AG20443 (cell line): Measurements from ENCODE around the gene CHRNE.

Source experiments
- DNase-seq: peaks from one replicate; pipeline ENCODE4 v3.0.0; 2012; ENCODE audit warnings: low spot score, mixed read lengths

The CHRNE gene

DNA sequence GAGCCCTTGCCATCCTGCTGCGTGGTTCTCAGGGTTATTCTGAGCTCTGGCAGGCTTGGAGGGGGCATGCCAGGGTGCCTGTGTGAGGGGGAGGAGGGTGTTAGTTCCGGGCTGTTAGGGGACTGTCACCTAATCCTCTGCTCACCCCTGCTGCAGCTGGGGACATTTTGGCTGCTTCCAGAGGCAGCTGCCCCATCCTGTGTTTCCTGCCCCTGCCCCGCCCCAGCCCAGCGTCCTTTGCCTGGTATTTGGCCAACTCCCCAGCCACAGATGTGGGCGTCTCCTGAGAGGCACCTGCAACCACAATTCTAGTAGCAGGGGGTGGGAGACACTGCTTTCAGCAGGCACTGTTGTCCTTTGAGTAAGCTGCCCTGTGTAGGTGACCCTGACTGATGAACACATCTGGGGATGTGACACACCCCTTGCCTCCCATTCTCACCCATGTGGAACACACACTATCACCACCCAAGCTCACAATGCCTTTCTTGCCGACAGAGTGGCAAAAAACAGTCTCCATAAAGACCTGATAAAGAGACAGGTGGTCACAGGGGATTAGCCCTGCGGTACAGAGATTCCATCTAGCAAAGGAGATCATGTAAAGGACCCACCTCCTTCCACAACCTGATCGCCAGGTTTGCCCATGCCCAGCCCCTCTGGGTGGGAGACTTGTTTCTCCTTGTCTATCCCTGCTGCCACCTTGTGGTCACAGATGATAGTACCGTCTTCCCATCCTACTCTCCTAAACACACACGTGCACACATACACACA is at the start of gene CHRNE:
CHRNE (minus strand) TSS at position 48 of the 768 bp plus-strand sequence; CDS start at position 13, 35 bp downstream.
- DNase-seq, result peak; percentile 53

DNA sequence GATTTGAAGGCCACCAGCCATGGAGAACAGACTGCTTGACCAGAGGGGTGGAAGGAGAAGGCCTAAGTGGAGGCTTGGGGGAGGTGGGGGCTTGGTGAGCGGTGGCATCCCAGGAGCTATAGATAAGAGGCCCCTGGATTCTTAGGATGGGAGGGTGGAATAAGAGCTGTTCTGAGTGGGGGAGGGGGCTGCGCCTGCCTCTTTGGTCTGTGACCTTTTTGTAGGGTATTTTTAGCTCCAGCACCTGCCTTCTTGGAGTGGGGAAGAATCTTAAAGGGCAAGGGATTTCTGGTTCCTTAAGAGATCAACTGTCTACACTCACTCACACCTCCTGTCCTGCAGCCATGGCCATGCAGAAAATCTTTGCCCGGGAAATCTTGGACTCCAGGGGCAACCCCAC is 48.6 kb upstream of the CHRNE start:
- no peak for DNase-seq

DNA sequence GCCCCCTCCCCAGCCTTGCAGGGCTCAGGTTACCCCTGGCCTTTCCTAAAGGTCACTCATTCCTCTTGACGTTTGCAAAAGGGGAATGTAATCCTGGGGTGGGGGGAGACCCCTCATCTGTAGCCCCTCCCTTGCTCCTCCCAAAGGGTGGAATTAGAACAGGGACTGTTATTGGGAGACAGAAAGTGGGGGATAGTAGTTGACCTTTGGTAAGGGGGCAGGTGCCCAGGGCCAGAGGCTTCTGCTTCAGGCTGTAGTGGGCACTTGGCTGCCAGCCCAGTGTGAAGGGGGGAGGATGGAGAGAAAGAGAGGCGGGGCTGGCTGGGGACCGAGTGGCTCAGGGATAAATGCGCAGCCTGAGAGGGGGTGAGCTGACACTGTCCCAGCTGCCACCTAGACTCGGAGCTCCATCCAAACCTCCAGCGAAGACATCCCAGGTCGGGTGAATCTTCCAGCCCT is 47.9 kb upstream of the CHRNE start, which contains the start of gene ENO3:
ENO3 (plus strand) TSS at position 374 of the 459 bp plus-strand sequence. CDS start 711 bp downstream, outside the sequence.
- DNase-seq, result no peak

DNA sequence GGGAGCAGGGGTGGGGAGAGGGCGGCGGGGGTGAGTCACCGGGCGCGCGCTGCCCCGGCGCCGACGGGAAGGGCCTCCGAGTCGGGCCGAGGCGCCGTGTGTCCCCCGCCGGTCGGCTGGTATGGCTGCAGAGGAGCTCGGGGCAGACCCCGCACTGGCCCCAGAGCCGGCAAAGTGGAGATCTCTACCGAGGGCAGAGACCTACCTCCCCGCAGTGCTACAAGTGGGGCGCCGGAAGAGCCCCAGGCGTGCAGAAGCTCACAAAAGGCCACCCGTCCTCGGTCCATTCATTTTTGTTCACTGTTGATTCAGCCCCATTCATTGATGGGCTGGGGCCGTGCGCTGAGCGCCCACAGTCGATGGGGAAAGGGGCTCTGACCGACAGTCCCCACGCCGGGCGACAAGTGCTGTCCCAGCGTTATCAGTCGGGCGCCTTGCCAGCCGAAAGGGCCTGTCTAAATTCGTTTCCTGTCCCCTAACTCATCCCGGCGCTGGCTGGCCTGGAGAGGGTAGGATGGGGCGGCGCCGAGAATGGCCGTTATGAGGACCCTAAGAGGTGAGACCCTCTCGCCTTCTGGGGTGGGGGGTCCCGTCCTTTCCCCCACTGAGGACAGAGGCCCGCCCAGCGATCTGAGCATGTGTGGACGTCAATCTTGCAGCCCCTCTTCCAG is 47.3 kb upstream of the CHRNE start:
- DNase-seq, result no peak

DNA sequence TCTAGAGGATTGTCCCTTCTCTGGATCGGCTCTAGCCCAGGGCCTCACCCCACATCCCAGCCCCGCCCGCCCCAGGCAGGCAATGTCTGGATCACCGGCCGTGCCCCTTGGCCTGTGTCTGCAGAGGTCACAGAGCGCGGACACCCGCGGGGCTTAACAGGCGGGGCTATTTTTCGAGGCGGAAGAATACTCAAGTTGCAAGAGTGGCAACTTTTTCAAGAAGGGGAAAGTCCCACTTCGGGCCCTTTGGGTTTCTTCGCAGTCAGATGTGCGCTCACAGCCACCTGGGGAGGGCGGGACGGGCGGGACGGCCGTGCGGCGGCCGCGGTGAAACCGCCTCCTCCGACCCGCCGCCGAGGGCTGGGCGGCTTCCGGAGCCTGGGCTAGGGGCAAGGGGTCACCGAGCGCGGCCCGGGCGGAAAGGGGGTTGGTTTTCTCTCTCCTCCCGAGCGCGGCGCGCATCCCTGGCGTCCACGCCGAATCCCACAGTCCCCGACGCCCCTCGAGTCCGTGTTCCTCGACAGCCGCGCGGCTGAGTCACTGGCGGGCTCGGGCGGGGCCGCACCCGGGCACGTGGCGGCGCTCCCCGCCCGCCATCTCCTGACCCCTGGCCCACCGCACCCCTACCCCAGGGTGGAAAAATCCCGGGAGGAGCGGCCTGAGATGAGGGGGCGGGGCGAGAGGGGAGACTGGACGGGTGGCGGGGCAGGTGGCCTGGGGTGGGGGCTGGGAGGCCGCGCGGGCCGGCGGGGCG is 46.6 kb upstream of the CHRNE start:
- peak; percentile 76 for DNase-seq

DNA sequence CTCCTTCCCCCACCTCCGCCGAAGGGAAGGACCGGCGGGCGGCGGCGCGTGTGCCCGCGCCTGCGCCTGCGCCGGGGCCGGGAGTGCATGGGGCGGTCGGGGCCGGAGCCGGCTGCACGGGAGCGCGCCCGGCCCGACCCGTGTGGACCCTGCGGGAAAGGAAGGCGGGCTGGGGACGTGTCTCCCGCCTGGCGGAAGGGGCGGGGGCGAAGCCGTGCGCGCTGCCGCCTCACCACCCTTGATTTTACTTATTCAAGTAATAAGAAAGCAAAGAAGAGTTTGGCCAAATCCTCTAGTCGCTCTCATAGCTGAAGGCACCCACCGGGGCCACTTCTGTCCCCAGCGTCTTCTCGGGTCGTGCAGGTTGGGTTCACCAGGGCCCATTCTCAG is 46.0 kb upstream of the CHRNE start:
- DNase-seq, result peak; percentile 96

DNA sequence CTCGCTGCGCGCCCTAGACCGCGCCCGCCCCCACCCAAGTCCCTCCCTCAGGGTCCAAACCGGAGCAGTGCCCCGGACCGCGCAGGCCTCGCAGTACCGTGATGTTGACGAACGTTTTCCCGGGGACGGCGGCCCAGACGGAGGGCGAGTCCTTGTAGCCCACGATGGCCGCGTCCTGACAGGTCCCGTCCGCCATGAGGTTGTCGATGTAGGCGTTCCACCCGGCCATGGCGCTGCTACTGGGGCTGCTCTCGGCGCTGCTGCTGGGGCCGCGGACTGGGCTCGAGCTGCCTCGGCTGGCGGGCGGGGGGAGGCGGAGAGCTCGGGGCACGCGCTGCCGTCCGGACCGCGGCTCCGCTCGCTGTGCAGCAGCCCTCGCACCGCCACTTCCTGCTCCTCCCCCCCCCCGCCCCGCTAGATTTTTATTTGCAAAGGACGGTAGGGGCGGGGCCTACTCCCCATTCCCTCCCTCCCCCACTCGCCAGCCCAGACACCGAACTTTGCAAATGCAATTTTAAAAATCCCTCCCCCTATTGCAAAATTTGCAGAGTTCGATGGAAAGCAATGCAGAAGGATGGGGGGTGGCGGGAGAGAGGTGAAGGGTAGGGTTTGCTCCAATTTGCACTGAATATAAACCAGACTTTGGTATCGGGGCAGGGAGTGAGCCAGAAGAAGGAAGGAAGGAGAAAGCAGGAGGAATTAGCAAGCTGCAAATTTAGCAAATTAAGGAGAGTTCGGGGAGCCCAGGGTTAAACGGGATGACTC is 45.5 kb upstream of the CHRNE start, which contains the start of gene PFN1:
PFN1 (minus strand) TSS at position 365 of the 765 bp plus-strand sequence; CDS start at position 229, 136 bp downstream.
- peak; percentile 93 for DNase-seq

DNA sequence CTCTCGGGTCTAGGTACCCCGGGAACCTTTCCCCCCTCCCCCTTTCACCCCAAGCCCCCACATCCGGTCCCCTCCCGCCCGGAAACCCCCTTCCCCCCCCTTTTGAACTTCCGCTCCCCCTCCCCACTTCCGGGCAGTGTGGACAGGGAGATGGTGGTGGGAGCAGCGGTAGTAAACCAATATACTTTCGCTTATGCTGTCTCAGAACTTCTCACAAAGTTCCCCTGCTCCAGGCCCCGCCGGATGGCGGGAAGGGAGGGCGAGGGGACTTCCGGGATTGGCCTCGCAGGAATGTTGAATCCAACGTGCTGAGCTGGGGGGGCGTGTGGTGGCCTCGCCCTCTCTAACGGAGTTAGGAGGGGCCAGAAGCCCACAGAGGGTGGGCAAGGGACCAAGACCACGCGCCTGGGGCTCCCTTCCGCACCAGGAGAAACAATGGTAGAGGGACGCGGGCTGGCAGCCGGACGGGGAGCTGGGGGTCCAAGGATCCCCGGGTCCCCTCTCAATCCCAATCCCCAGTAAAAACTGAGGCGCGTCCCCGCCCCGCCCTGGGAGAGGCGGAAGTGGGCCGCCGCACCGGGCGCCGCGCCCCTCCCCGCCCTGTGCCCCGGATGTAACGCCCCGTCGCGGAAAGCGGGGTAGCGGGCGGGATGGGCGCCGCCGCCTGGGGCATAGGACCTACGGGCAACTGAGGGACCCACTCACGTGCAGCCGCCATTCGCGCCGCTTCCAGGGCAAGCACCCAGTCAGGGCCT is 44.7 kb upstream of the CHRNE start:
- DNase-seq, result peak; percentile 54

DNA sequence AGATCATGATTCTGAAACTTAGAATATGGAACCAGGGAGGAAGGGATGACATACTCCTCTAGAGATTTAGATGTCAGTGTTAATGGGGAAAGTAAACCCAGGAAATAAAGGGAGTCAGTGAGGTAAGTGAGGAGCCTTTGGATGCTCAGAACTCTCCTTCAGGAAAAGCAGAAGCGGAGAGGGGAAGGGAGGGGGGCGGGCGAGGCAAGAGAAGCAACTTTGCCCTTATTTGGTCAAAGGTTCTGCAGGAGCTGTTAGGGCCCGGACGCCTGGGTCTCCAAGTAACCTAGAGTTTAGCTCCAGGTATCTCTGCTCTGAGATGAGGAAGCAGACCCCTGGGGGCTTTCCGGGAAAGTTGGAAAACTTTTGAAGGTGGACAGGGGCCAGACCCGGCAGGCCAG is 44.1 kb upstream of the CHRNE start:
- DNase-seq, result no peak

DNA sequence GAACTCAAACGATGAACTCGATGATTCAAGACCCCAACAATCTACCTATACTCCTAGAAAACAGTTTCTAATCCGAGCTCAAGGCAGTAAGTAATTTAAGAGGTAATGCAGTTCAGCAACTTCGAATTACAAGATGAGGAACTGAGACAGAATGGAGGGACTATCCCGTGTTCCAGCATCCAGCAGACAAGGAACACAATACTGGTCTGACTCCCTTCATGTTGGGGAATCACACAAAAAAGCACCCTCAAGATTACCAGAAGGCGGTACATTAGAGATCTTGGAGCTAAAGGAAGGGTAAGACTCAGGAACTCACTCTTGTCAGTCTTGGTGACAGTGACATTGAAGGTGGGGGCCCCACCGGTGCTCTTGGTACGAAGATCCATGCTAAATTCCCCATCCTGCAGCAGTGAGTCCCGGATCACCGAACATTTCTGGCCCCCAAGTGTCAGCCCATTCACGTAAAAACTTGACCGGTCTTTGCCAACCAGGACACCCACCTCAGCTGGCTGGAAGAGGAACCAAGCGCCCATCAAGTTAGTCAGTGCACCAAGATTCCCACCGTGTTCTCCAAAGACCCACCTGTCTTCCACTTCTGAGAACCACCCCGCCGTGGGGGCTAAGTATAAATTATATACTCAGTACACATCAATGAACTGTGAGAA is 43.5 kb upstream of the CHRNE start:
- DNase-seq, result no peak

DNA sequence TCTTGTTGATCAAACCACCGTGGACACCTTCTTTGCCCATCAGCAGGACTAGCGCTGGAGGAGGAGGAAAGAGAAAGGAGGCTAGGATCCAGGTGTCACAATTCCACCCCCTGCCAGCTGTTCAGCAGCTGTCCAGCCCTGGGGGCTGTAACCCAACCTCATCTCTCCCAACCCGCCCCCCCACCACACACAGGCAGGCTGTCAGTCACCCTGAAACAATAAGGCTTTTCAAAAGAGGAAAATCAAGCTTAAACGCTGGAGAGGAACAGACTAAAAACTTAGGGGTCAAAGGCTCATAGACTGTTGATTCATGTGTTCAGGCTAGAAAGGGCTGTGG is 43.0 kb upstream of the CHRNE start:
- no peak for DNase-seq

DNA sequence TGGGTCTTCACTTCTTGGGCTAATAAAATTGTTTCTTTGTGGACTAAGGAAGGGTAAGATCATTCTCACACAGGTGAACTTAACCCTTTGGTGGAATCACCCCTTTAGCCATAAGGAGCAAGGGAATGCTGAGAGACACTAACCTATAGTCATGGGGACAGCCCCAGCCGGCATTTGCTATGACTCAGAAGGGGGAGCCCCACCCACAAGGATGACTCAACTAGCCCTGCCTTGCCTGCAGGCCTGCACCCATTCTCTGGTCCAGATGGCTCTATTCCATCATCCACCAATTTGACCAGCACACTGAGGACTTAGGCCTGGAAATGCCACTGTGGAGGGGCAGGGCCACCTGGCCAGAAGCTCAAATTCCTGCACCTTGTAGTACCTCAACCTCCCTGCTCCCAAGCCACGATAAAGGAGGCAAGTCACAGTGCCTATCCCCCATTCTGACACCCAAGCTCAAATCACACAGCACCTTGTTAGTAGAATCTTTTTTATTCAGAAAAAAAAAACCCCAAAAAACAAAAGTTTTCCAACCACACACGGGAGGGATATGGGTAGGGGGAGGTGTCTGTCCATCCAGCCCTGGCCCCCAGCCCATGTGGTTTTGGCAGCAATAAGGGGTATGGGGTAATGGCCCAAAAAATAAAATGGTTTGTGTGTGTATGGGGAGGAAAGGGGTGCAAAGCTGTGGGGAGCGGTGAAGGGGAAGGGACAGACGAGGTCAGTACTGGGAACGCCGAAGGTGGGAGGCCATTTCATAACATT is 42.5 kb upstream of the CHRNE start:
- peak; percentile 91 for DNase-seq

DNA sequence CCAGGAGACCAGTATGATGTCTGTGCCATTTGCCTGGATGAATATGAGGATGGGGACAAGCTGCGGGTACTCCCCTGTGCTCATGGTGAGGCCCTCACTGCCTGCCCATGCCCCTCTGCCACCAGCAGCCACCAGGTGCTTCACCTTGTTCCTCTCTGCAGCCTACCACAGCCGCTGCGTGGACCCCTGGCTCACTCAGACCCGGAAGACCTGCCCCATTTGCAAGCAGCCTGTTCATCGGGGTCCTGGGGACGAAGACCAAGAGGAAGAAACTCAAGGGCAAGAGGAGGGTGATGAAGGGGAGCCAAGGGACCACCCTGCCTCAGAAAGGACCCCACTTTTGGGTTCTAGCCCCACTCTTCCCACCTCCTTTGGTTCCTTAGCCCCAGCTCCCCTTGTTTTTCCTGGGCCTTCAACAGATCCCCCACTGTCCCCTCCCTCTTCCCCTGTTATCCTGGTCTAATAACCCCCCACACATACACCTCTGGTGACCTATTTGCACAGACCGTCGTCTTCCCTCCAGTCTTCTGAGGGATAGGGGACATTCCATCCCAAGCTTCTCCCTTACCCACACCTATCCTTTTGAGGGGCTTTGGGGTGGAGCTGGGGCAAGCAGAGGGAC is 41.8 kb upstream of the CHRNE start:
- DNase-seq, result no peak

DNA sequence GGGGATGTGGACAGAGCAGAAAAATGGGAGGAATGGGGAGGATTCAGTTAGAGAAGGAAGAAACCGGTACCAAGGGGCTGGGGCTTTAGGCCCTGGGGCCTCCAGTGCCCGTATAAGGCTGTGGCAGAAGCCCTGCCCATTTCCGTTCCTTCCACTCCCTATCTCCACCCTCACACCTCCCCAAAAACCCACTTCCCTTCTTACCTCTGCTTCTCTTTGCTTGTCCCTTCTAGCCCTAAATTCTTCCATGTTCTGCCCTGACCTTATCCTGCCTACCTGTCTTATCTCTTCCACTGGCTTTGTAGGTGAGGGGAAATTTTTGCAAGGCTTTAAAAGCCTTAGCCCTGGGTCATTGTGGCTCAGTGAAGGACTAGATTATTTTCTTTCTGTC is 41.3 kb upstream of the CHRNE start:
- no peak for DNase-seq

DNA sequence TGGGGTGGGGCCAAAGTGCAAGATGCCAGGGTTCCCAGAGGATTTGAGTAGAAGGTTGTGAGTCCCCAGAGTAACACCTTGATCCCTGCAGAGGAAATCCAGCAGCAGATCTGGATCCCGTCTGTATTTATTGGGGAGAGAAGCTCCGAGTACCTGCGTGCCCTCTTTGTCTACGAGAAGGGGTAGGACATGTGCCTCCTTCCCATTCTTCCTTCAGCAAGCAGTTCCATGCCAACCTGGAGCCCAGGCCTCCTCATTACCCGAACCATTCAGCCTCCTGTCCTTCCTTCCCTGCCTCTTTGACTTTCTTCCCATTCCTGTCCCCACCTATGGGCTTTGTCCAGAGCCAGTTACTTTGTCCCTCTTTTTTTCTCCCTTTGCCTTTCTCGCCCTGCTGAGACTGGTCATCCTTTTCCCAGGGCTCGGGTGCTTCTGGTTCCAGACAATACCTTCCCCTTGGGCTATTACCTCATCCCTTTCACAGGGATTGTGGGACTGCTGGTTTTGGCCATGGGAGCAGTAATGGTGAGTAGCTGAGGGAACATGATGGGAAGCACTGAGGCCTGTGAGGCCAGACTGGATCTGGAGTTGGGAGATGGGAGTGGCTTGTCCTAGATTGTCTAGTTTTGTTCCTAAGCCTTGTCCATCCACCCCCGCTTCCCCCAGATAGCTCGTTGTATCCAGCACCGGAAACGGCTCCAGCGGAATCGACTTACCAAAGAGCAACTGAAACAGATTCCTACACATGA is 40.0 kb upstream of the CHRNE start:
- DNase-seq, result no peak

DNA sequence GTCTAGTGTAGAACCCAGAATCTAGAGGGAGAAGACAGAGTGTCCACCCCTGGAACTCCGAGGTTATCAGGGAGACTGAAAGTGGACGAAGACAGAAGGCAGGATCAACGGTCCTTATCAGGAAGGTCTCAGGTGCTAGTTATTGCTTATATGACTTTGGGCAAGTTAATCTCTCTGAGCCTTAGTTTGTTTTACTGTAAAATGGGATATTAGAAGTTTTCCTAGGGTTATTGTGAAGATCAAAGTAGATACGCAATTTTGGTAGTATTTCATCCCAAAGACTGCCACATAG is 38.4 kb upstream of the CHRNE start:
- no peak for DNase-seq

DNA sequence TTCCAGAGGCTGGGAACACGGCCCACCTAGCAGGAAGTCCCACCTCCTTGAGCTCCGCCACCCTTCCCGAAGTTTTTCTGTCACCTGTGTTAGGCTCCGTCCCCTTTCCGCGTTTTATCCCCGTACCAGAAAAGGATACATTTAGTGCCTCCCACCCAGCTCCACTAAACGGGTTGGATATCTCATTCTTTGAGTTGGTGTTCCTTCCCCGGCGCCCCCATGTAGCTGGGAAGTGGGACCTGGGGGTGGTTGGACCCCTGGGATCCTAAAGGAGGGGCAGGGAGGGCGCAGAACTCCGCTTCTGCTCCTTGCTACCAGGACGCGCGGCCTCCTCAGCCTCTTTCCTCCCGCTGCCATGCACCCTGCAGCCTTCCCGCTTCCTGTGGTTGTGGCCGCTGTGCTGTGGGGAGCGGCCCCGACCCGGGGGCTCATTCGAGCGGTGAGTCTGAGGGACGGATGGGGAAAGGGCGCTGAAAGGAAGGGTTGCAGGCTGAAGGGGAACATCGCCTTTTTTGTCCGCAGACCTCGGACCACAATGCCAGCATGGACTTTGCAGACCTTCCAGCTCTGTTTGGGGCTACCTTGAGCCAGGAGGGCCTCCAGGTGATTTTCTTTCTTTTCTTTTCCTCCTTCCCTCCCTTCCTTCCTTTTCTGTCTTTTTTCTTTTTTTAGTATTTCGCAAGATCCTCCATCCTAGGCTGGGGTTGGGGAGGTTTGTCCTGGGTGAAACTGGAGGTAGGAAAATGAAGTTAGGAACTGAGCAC is 37.8 kb upstream of the CHRNE start:
- DNase-seq, result peak; percentile 77
